DOHH2 (cell line): ENCODE measurements around the gene RSBN1.

ENCODE experiments used
- EZH2phosphoT487 ChIP-seq: fragments of 200-600 bp; sonication (generic); IDR thresholded peaks from 2 replicates; pipeline ENCODE4 v1.6.1; 2017; ENCODE audit warnings: borderline replicate concordance, mild to moderate bottlenecking, antibody characterized with exemption, low read length, moderate library complexity, mixed read lengths
- TF ChIP-seq, protein P1 (sequence below): fragments of 200-600 bp; sonication (generic); IDR thresholded peaks from one replicate; pipeline ENCODE4 v1.5.1; 2014; ENCODE audit warnings: antibody characterized with exemption, mild to moderate bottlenecking, low read depth, low read length; ENCODE audit not compliant: poor library complexity, severe bottlenecking

DNA sequence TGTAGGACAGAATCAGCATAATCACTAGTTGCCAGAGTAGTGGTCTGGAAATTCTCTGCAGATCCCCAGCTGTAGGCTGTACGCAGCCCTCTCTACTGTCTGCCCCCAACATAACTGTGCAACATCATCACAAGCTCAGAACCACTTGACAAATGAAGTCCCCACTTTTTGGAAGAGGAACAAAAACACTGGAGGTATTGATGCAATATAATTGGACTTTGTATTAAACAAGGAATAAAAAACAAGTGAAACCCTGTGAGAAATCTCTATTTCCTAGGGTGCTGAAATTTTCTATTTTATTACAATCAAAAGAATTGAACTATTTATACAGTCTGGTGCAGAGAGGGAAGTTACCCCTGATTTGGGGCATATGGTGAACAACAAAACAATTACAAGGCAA is 68.2 kb downstream of the RSBN1 start:
- no peak for TF ChIP-seq EZH2phosphoT487
- TF ChIP-seq, protein P1, sequence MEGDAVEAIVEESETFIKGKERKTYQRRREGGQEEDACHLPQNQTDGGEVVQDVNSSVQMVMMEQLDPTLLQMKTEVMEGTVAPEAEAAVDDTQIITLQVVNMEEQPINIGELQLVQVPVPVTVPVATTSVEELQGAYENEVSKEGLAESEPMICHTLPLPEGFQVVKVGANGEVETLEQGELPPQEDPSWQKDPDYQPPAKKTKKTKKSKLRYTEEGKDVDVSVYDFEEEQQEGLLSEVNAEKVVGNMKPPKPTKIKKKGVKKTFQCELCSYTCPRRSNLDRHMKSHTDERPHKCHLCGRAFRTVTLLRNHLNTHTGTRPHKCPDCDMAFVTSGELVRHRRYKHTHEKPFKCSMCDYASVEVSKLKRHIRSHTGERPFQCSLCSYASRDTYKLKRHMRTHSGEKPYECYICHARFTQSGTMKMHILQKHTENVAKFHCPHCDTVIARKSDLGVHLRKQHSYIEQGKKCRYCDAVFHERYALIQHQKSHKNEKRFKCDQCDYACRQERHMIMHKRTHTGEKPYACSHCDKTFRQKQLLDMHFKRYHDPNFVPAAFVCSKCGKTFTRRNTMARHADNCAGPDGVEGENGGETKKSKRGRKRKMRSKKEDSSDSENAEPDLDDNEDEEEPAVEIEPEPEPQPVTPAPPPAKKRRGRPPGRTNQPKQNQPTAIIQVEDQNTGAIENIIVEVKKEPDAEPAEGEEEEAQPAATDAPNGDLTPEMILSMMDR = no peak
